Endothelial cell of umbilical vein (primary cell): ENCODE results near the gene SLC25A20. TPM values are rescaled to one million over a fixed set of nuclear protein-coding genes. Genes with fewer than 3 reads are reported as not detected.

ENCODE experiments used
- BruUV-seq: library from RNA; stranded (reverse); fragments of 400-500 nt; replicated peaks from 2 replicates; lab custom pipeline; 2021; lab: Mats Ljungman, UMichigan
- CTCF ChIA-PET: fragments of 300-600, 350-600 bp; sonication (Branson Sonifier 250); formaldehyde crosslinking; loops from one replicate; lab custom pipeline; 2021; ENCODE audit warnings: antibody characterized with exemption, inconsistent platforms; lab: Charles Lee
- POLR2A ChIA-PET: fragments of 300-600, 350-600 bp; sonication (Branson Sonifier 250); formaldehyde crosslinking; loops from one replicate; lab custom pipeline; 2021; ENCODE audit warnings: antibody characterized with exemption, inconsistent platforms; lab: Charles Lee
- DNase-seq: peaks from one replicate; pipeline ENCODE4 v3.0.0-alpha.2; 2011; ENCODE audit warnings: low read depth, low spot score
- FAIRE-seq: peaks from 2 replicates; lab custom pipeline; 2011; peaks lifted over from hg19 to GRCh38; lab: Jason Lieb, UNC
- H2AFZ ChIP-seq: 2 replicates; pipeline ENCODE4 v1.6.0; 2012; ENCODE audit warnings: low read depth, low read length, control low read depth, inconsistent platforms
- H3K27ac ChIP-seq: 2 replicates; pipeline ENCODE4 v1.5.1; 2011; ENCODE audit warnings: low read depth, mild to moderate bottlenecking, control low read depth, low read length, moderate library complexity; ENCODE audit not compliant: insufficient read depth
- H3K27me3 ChIP-seq, 2 experiments: 2 replicates each; pipeline versions ENCODE4 v1.6.0 to v1.6.1; 2011; ENCODE audit warnings: low read length in 2 of 2, mixed read lengths in 1 of 2; ENCODE audit not compliant: control insufficient read depth in 2 of 2, insufficient read depth in 2 of 2
- H3K36me3 ChIP-seq, 2 experiments: 2 replicates in 1 of 2; 3 replicates in 1 of 2; pipeline ENCODE4 v1.5.1; 2011; ENCODE audit warnings: low read length in 2 of 2, mild to moderate bottlenecking in 1 of 2, moderate library complexity in 1 of 2; ENCODE audit not compliant: control insufficient read depth in 2 of 2, insufficient read depth in 2 of 2; ENCODE audit errors: extremely low read depth in 1 of 2
- H3K4me1 ChIP-seq: 3 replicates; pipeline ENCODE4 v1.5.1; 2011; ENCODE audit warnings: mild to moderate bottlenecking, low read length; ENCODE audit not compliant: control insufficient read depth, insufficient read depth; ENCODE audit errors: extremely low read depth
- H3K4me2 ChIP-seq: 2 replicates; pipeline ENCODE4 v1.6.1; 2011; ENCODE audit warnings: low read length, control low read depth, mixed read lengths; ENCODE audit not compliant: insufficient read depth
- H3K4me3 ChIP-seq, 3 experiments: fragments of 200-600 bp in 1 of 3; sonication (generic), shearing (Covaris generic) in 1 of 3; replicated peaks in 1 of 3; 2 replicates each; pipeline ENCODE4 v1.5.1; 2011 to 2016; ENCODE audit warnings: control low read depth in 3 of 3, low read length in 3 of 3, mild to moderate bottlenecking in 2 of 3, inconsistent platforms in 1 of 3, low read depth in 1 of 3, moderate library complexity in 1 of 3; ENCODE audit not compliant: insufficient read depth in 1 of 3
- H3K79me2 ChIP-seq: 2 replicates; pipeline ENCODE4 v1.6.0; 2012; ENCODE audit warnings: low read length, inconsistent platforms; ENCODE audit not compliant: control insufficient read depth, insufficient read depth
- H3K9ac ChIP-seq: replicated peaks from 2 replicates; pipeline ENCODE3; 2011; ENCODE audit warnings: low read length, control low read depth; ENCODE audit not compliant: insufficient read depth; ENCODE audit errors: extremely low read depth
- H3K9me1 ChIP-seq: replicated peaks from 3 replicates; pipeline ENCODE4 v1.6.0; 2011; ENCODE audit warnings: mild to moderate bottlenecking, low read length; ENCODE audit not compliant: control insufficient read depth, insufficient read depth; ENCODE audit errors: extremely low read depth
- H3K9me3 ChIP-seq: replicated peaks from 2 replicates; pipeline ENCODE4 v1.5.1; 2012; ENCODE audit warnings: low read length, inconsistent platforms; ENCODE audit not compliant: control insufficient read depth, insufficient read depth
- H4K20me1 ChIP-seq: replicated peaks from 2 replicates; pipeline ENCODE3; 2011; ENCODE audit warnings: mild to moderate bottlenecking, low read length; ENCODE audit not compliant: control insufficient read depth, insufficient read depth; ENCODE audit errors: extremely low read depth
- FOS ChIP-seq: IDR thresholded peaks from 2 replicates; pipeline ENCODE4 v1.6.1; 2011; ENCODE audit warnings: mild to moderate bottlenecking, low read length, moderate library complexity, borderline replicate concordance; ENCODE audit not compliant: insufficient read depth
- dilution Hi-C: fragments of 300-500 bp; cut with MboI; formaldehyde crosslinking; loops from one replicate; pipeline ENCODE4 v1.15.0; 2019; ENCODE audit warnings: low sequenced_read_pairs; ENCODE audit not compliant: extremely low pct_ligation_motif_present
- intact Hi-C: fragments of 100-400 bp; cut with micrococcal nuclease; formaldehyde crosslinking; loops from one replicate; pipeline ENCODE4 v1.10.0; 2022
- polyA plus RNA-seq, 4 experiments: library from polyadenylated mRNA; depleted of rRNA in 3 of 4; stranded (reverse) in 3 of 4; unstranded in 1 of 4; fragments of >200 nt; gene quantifications; 2 replicates each; pipeline versions ENCODE4 v1.2.1 to v1.2.3, GENCODE V29; 2011 to 2012; ENCODE audit warnings: missing spikeins in 1 of 4
- total RNA-seq: library from RNA; stranded (reverse); gene quantifications from 2 replicates; pipeline ENCODE4 v1.2.3, GENCODE V29; 2021
- TF ChIP-seq, protein P1 (sequence below): IDR thresholded peaks from 2 replicates; pipeline ENCODE4 v1.6.1; 2011; ENCODE audit not compliant: insufficient read depth, insufficient read length

SLC25A20 gene
- total and polyA plus RNA-seq, 2 donors (not counting 3 experiments of a cell fraction or from before 2014, with no cell fraction given): 7.9 to 11.0 TPM

DNA sequence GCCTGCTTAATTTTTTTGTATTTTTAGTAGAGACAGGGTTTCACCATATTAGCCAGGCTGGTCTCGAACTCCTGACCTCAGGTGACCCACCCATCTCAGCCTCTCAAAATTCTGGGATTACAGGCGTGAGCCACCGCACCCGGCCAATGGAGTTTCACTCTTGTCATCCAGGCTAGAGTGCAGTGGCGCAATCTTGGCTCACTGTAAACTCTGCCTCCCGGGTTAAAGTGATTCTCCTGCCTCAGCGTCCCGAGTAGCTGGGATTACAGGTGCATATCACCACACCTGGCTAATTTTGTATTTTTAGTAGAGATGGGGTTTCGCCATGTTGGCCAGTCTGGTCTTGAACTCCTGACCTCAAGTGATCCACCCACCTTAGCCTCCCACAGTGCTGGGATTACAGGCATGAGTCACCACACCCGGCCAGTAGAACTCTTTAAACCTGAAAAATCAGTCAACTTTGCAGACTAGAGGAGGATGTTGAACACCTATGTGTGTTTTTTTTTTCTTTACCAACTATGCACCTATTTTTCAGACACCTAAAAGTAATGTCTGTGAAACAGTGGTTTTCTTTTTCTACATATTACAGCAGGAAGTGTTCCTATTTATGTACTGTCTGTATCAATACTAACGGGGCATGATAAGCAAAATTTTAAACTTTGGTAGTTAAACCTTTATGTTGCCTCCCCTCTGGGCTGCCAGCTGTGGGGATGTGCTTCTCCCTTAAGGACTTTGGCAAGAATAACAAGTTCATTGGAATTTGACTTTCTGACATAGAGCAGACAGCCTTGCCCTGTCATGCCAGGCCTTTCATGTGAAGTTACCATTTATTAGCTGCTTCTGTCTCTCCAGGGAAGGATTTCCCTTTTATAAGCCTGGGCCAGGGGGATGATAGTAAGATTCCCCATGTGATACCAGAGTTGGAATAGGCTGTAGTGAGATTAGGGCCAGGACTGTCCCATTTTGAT is 28.0 kb upstream of the SLC25A20 start:
- H3K79me2 ChIP-seq: peaks cover 81% of the 10 kb centered on the region
- TF ChIP-seq, protein P1, sequence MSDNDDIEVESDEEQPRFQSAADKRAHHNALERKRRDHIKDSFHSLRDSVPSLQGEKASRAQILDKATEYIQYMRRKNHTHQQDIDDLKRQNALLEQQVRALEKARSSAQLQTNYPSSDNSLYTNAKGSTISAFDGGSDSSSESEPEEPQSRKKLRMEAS: no peak
- TF ChIP-seq FOS: peak; percentile 7
- DNase-seq (no peak), FAIRE-seq (no peak)
- dilution Hi-C loops: no loop called here
- H3K27ac ChIP-seq: peak overlapping the region; percentile 40
- CTCF ChIA-PET: no interaction called here
- peaks cover 4 to 13% of the 10 kb centered on the region in 2 experiments for H3K36me3 ChIP-seq
- no peaks in the 10 kb centered on the region for H3K9me3 ChIP-seq
- no peak overlapping the region for H3K4me2 ChIP-seq
- no peaks in the 10 kb centered on the region for H3K9me1 ChIP-seq
- intact Hi-C loops: no loop called here
- H3K27me3 ChIP-seq: no peaks in the 10 kb centered on the region
- POLR2A ChIA-PET: no interaction called here
- no TSS peak for BruUV-seq
- peaks cover 36% of the 10 kb centered on the region for H3K4me1 ChIP-seq
- H3K9ac ChIP-seq: no peak overlapping the region
- H3K4me3 ChIP-seq: no peak overlapping the region
- H2AFZ ChIP-seq: no peak overlapping the region
- H4K20me1 ChIP-seq: peaks cover 11% of the 10 kb centered on the region
